Brain microvascular endothelial cell (primary cell): Measurements from ENCODE around the gene ABLIM2.

Experiments
- DNase-seq: peaks from one replicate; pipeline ENCODE4 v3.0.0-alpha.2; 2020
- H3K27ac ChIP-seq: fragments of 250-450 bp; sonication (Bioruptor Pico); 2 replicates; pipeline ENCODE4 v1.5.1; 2020; ENCODE audit warnings: mild to moderate bottlenecking, moderate library complexity
- H3K27me3 ChIP-seq: fragments of 250-450 bp; sonication (Bioruptor Pico); replicated peaks from 2 replicates; pipeline ENCODE4 v1.5.1; 2020; ENCODE audit warnings: mild to moderate bottlenecking
- H3K36me3 ChIP-seq: fragments of 250-450 bp; sonication (Bioruptor Pico); replicated peaks from 2 replicates; pipeline ENCODE4 v1.5.1; 2020; ENCODE audit warnings: mild to moderate bottlenecking
- H3K4me3 ChIP-seq: 2 replicates; pipeline ENCODE4 v1.5.1; 2011; ENCODE audit warnings: low read depth, mild to moderate bottlenecking, control low read depth, low read length, moderate library complexity
- in situ Hi-C: cut with HindIII; loops from 2 replicates; pipeline ENCODE4 v1.10.0; 2017; ENCODE audit warnings: low sequenced_read_pairs, low pct_ligation_motif_present
- TF ChIP-seq, protein P1 (sequence below): IDR thresholded peaks from 2 replicates; pipeline ENCODE4 v1.5.1; 2011; ENCODE audit warnings: low read depth, mild to moderate bottlenecking, moderate library complexity, low read length, control low read depth, inconsistent platforms; ENCODE audit errors: missing control alignments

ABLIM2 gene

GRCh38 chr4:8131210-8131609, 27.4 kb downstream of the ABLIM2 start:
- Histone ChIP-seq H3K4me3 (no peak overlapping the region), H3K27ac (no peak overlapping the region), H3K27me3 (peaks cover 8% of the 10 kb centered on the region), H3K36me3 (no peaks in the 10 kb centered on the region)
- TF ChIP-seq, protein P1, sequence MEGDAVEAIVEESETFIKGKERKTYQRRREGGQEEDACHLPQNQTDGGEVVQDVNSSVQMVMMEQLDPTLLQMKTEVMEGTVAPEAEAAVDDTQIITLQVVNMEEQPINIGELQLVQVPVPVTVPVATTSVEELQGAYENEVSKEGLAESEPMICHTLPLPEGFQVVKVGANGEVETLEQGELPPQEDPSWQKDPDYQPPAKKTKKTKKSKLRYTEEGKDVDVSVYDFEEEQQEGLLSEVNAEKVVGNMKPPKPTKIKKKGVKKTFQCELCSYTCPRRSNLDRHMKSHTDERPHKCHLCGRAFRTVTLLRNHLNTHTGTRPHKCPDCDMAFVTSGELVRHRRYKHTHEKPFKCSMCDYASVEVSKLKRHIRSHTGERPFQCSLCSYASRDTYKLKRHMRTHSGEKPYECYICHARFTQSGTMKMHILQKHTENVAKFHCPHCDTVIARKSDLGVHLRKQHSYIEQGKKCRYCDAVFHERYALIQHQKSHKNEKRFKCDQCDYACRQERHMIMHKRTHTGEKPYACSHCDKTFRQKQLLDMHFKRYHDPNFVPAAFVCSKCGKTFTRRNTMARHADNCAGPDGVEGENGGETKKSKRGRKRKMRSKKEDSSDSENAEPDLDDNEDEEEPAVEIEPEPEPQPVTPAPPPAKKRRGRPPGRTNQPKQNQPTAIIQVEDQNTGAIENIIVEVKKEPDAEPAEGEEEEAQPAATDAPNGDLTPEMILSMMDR, result no peak
- in situ Hi-C loops, result no loop called here
- no peak for DNase-seq

- Histone ChIP-seq H3K4me3 (no peak overlapping the region), H3K36me3 (no peaks in the 10 kb centered on the region), H3K27me3 (peaks cover 8% of the 10 kb centered on the region), H3K27ac (no peak overlapping the region)
- TF ChIP-seq, protein P1, result no peak
- no peak for DNase-seq
- in situ Hi-C loops, result no loop called here
Observed at GRCh38 chr4:8130346-8131066, 28.1 kb downstream of the ABLIM2 start.

- TF ChIP-seq, protein P1, result no peak
- H3K4me3 ChIP-seq, result no peak overlapping the region
- H3K27me3 ChIP-seq, result peaks cover 8% of the 10 kb centered on the region
- DNase-seq, result no peak
- in situ Hi-C loops, result no loop called here
- H3K36me3 ChIP-seq, result no peaks in the 10 kb centered on the region
- no peak overlapping the region for H3K27ac ChIP-seq
Observed at GRCh38 chr4:8129785-8130184, 28.8 kb downstream of the ABLIM2 start.

GRCh38 chr4:8129136-8129535, 29.5 kb downstream of the ABLIM2 start:
- DNase-seq, result no peak
- H3K27me3 ChIP-seq, result peaks cover 3% of the 10 kb centered on the region
- TF ChIP-seq, protein P1, result no peak
- H3K27ac ChIP-seq, result no peak overlapping the region
- H3K4me3 ChIP-seq, result no peak overlapping the region
- H3K36me3 ChIP-seq, result no peaks in the 10 kb centered on the region
- in situ Hi-C loops, result no loop called here

- in situ Hi-C loops, result no loop called here
- H3K27ac ChIP-seq, result no peak overlapping the region
- no peak overlapping the region for H3K4me3 ChIP-seq
- TF ChIP-seq, protein P1, result no peak
- no peak for DNase-seq
- H3K36me3 ChIP-seq, result no peaks in the 10 kb centered on the region
- no peaks in the 10 kb centered on the region for H3K27me3 ChIP-seq
Observed at GRCh38 chr4:8128100-8128856, 30.3 kb downstream of the ABLIM2 start.
